ENCODE data around the gene WNT9A.

- TF ChIP-seq, protein P1, sequence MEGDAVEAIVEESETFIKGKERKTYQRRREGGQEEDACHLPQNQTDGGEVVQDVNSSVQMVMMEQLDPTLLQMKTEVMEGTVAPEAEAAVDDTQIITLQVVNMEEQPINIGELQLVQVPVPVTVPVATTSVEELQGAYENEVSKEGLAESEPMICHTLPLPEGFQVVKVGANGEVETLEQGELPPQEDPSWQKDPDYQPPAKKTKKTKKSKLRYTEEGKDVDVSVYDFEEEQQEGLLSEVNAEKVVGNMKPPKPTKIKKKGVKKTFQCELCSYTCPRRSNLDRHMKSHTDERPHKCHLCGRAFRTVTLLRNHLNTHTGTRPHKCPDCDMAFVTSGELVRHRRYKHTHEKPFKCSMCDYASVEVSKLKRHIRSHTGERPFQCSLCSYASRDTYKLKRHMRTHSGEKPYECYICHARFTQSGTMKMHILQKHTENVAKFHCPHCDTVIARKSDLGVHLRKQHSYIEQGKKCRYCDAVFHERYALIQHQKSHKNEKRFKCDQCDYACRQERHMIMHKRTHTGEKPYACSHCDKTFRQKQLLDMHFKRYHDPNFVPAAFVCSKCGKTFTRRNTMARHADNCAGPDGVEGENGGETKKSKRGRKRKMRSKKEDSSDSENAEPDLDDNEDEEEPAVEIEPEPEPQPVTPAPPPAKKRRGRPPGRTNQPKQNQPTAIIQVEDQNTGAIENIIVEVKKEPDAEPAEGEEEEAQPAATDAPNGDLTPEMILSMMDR (IDR thresholded peaks at IDR 0.05; ENCODE audit: low read depth, low read length, missing input control) = no peak
- TF ChIP-seq GABPA (IDR thresholded peaks at IDR 0.05 in 1 of 2, conservative IDR thresholded peaks at IDR 0.05 in 1 of 2) (no peak), TAF1 (conservative IDR thresholded peaks at IDR 0.05) (no peak)
- TF ChIP-seq, protein P2, sequence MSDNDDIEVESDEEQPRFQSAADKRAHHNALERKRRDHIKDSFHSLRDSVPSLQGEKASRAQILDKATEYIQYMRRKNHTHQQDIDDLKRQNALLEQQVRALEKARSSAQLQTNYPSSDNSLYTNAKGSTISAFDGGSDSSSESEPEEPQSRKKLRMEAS (IDR thresholded peaks at IDR 0.05) = no peak
Measured at GRCh38 chr1:227948493-227949260, 945 bp upstream of the WNT9A start.
